HepG2 (cell line): ENCODE measurements around the gene PCNA. TPM values are rescaled to one million over a fixed set of nuclear protein-coding genes. Genes with fewer than 3 reads are reported as not detected.

Experiments used
- AFF4 ChIP-seq: sonication (generic); formaldehyde crosslinking; IDR thresholded peaks from 2 replicates; pipeline ENCODE4 v1.4.0; 2020; ENCODE audit warnings: missing genetic modification reagents
- DRAP1 ChIP-seq: IDR thresholded peaks from 2 replicates; pipeline ENCODE4 v1.6.1; 2016; ENCODE audit warnings: missing genetic modification reagents, missing compliant biosample characterization
- KLF12 ChIP-seq: sonication (generic); formaldehyde crosslinking; IDR thresholded peaks from 2 replicates; pipeline ENCODE4 v1.4.0; 2020; ENCODE audit warnings: missing genetic modification reagents, borderline replicate concordance
- PAF1 ChIP-seq: IDR thresholded peaks from 2 replicates; pipeline ENCODE4 v1.6.1; 2016; ENCODE audit warnings: missing genetic modification reagents, missing compliant biosample characterization
- SNAPC4 ChIP-seq: sonication (generic); formaldehyde crosslinking; IDR thresholded peaks from 2 replicates; pipeline ENCODE4 v1.4.0; 2020; ENCODE audit warnings: mild to moderate bottlenecking, missing genetic modification reagents
- SRSF9 ChIP-seq: fragments of 200-400 bp; formaldehyde crosslinking; IDR thresholded peaks from 2 replicates; pipeline ENCODE4 v1.6.1; 2018; ENCODE audit warnings: borderline replicate concordance, mild to moderate bottlenecking, low read depth, low read length; ENCODE audit not compliant: insufficient read depth, poor library complexity, severe bottlenecking
- TBP ChIP-seq: sonication (generic); formaldehyde crosslinking; IDR thresholded peaks from 2 replicates; pipeline ENCODE4 v1.5.0; 2020; ENCODE audit warnings: missing genetic modification reagents
- ZBTB38 ChIP-seq: sonication (generic); formaldehyde crosslinking; IDR thresholded peaks from 2 replicates; pipeline ENCODE4 v1.5.1; 2020; ENCODE audit warnings: mild to moderate bottlenecking, missing genetic modification reagents
- ZHX2 ChIP-seq, 2 experiments: sonication (generic) in 1 of 2; formaldehyde crosslinking in 1 of 2; IDR thresholded peaks; 2 replicates each; pipeline versions ENCODE4 v1.6.1 to v1.9.0; 2014 to 2022; ENCODE audit warnings: antibody characterized with exemption in 1 of 2, borderline replicate concordance in 1 of 2, inconsistent platforms in 1 of 2, low read depth in 1 of 2, missing genetic modification reagents in 1 of 2
- ZMYM3 ChIP-seq: sonication (generic); formaldehyde crosslinking; IDR thresholded peaks from 2 replicates; pipeline ENCODE4 v1.5.1; 2020; ENCODE audit warnings: mild to moderate bottlenecking, missing genetic modification reagents
- ZNF33B ChIP-seq: sonication (generic); formaldehyde crosslinking; IDR thresholded peaks from 2 replicates; pipeline ENCODE4 v1.5.1; 2020; ENCODE audit warnings: mild to moderate bottlenecking, missing genetic modification reagents
- ZNF766 ChIP-seq: sonication (generic); formaldehyde crosslinking; IDR thresholded peaks from 2 replicates; pipeline ENCODE4 v1.5.0; 2020; ENCODE audit warnings: missing genetic modification reagents, borderline replicate concordance
- polyA plus RNA-seq, 8 experiments: library from polyadenylated mRNA; depleted of rRNA in 3 of 8; stranded (reverse) in 7 of 8; unstranded in 1 of 8; fragments of >200 nt; fragmentation: Illumina TruSeq in 4 of 8; extraction: Trizol in 4 of 8; gene quantifications; 2 replicates each; pipeline versions ENCODE4 v1.2.1 to v1.2.3, GENCODE V29; 2011 to 2016; ENCODE audit warnings: low read depth in 4 of 8, missing spikeins in 1 of 8, mixed read lengths in 1 of 8; ENCODE audit not compliant: insufficient read depth in 1 of 8
- total RNA-seq, 5 experiments: library from RNA; depleted of rRNA; stranded (reverse); fragments of >200 nt; fragmentation: Illumina TruSeq; extraction: Trizol; gene quantifications; 2 replicates each; pipeline ENCODE4 v1.2.3, GENCODE V29; 2016; ENCODE audit warnings: low read depth in 1 of 5

PCNA gene
- total and polyA plus RNA-seq, 2 of the 13 experiments (the other 11 are each of a cell fraction or from before 2014, with no cell fraction given) = 229 to 655 TPM

- TF ChIP-seq ZMYM3 (CRISPR knock-in tag) (peak; percentile 55; the same call in 1 of the 2 replicates), ZNF766 (CRISPR knock-in tag) (no peak), SRSF9 (no peak), TBP (CRISPR knock-in tag) (no peak), PAF1 (no peak), ZBTB38 (CRISPR knock-in tag) (no peak), KLF12 (no peak), DRAP1 (no peak), ZHX2 (IDR thresholded peaks at IDR 0.05; ENCODE audit: low read depth) (no peak), ZHX2 (CRISPR knock-in tag; IDR thresholded peaks at IDR 0.05; ENCODE audit: borderline replicate concordance) (no peak), SNAPC4 (CRISPR knock-in tag) (no peak), ZNF33B (CRISPR knock-in tag) (0 out of 2 replicates have a peak, but pooled peaks have one; percentile 31), AFF4 (no peak)
These were observed 46.8 kb downstream of the PCNA start (continued) for GRCh38 chr20:5072756-5073659.
